HepG2 (cell line): ENCODE measurements around the gene ATP6V0A1. TPM values are rescaled to one million over a fixed set of nuclear protein-coding genes. Genes with fewer than 3 reads are reported as not detected.
A peak's percentile ranks its signal among the peaks of the same experiment; 100 is the strongest.

Experiments
- ATAD3A ChIP-seq: sonication (generic); formaldehyde crosslinking; IDR thresholded peaks from 2 replicates; pipeline ENCODE4 v1.4.0; 2020; ENCODE audit warnings: missing genetic modification reagents
- CBFB ChIP-seq: sonication (generic); formaldehyde crosslinking; IDR thresholded peaks from 2 replicates; pipeline ENCODE4 v1.4.0; 2020; ENCODE audit warnings: missing genetic modification reagents
- CHD4 ChIP-seq: fragments of 200-600 bp; sonication (generic); IDR thresholded peaks from 2 replicates; pipeline ENCODE4 v1.7.0; 2017; ENCODE audit warnings: mild to moderate bottlenecking, low read length, borderline replicate concordance
- ELF1 ChIP-seq: sonication (generic); formaldehyde crosslinking; IDR thresholded peaks from 2 replicates; pipeline ENCODE4 v1.4.0; 2020; ENCODE audit warnings: missing genetic modification reagents
- ETV5 ChIP-seq: IDR thresholded peaks from 2 replicates; pipeline ENCODE4 v1.6.1; 2018; ENCODE audit warnings: missing biosample characterization, missing genetic modification reagents, inconsistent platforms, borderline replicate concordance
- HES4 ChIP-seq: sonication (generic); formaldehyde crosslinking; IDR thresholded peaks from 2 replicates; pipeline ENCODE4 v1.9.0; 2021; ENCODE audit warnings: mild to moderate bottlenecking, missing genetic modification reagents, borderline replicate concordance
- NCOA5 ChIP-seq: sonication (generic); formaldehyde crosslinking; IDR thresholded peaks from 2 replicates; pipeline ENCODE4 v1.4.0; 2020; ENCODE audit warnings: missing genetic modification reagents
- NR2C2 ChIP-seq: sonication (generic); formaldehyde crosslinking; IDR thresholded peaks from 2 replicates; pipeline ENCODE4 v1.4.0; 2020; ENCODE audit warnings: missing genetic modification reagents, mild to moderate bottlenecking, moderate library complexity, borderline replicate concordance
- TEAD3 ChIP-seq: optimal IDR thresholded peaks from 2 replicates; pipeline ENCODE3; 2016; ENCODE audit warnings: borderline replicate concordance
- TOE1 ChIP-seq: sonication (generic); formaldehyde crosslinking; IDR thresholded peaks from 2 replicates; pipeline ENCODE4 v1.4.0; 2020; ENCODE audit warnings: mild to moderate bottlenecking, missing genetic modification reagents
- WIZ ChIP-seq: sonication (generic); formaldehyde crosslinking; IDR thresholded peaks from 2 replicates; pipeline ENCODE4 v1.5.1; 2020; ENCODE audit warnings: mild to moderate bottlenecking, missing genetic modification reagents
- XBP1 ChIP-seq: sonication (generic); formaldehyde crosslinking; IDR thresholded peaks from 2 replicates; pipeline ENCODE4 v1.5.0; 2020; ENCODE audit warnings: missing genetic modification reagents
- ZMYM4 ChIP-seq: sonication (generic); formaldehyde crosslinking; IDR thresholded peaks from 2 replicates; pipeline ENCODE4 v1.8.1; 2023; ENCODE audit warnings: mild to moderate bottlenecking, missing genetic modification reagents
- ZNF143 ChIP-seq: sonication (generic); formaldehyde crosslinking; IDR thresholded peaks from 2 replicates; pipeline ENCODE4 v1.4.0; 2020; ENCODE audit warnings: missing genetic modification reagents
- ZNF260 ChIP-seq: sonication (generic); formaldehyde crosslinking; IDR thresholded peaks from 2 replicates; pipeline ENCODE4 v1.4.0; 2020; ENCODE audit warnings: missing genetic modification reagents, low read depth, mild to moderate bottlenecking, borderline replicate concordance
- ZNF432 ChIP-seq: sonication (generic); formaldehyde crosslinking; IDR thresholded peaks from 2 replicates; pipeline ENCODE4 v1.5.0; 2020; ENCODE audit warnings: missing genetic modification reagents, mild to moderate bottlenecking, borderline replicate concordance
- ZNF460 ChIP-seq: sonication (generic); formaldehyde crosslinking; IDR thresholded peaks from 2 replicates; pipeline ENCODE4 v1.5.1; 2020; ENCODE audit warnings: missing genetic modification reagents, mild to moderate bottlenecking, borderline replicate concordance
- ZNF790 ChIP-seq: sonication (generic); formaldehyde crosslinking; IDR thresholded peaks from 2 replicates; pipeline ENCODE4 v1.8.0; 2022; ENCODE audit warnings: missing genetic modification reagents, mild to moderate bottlenecking, borderline replicate concordance
- ZZZ3 ChIP-seq: sonication (generic); formaldehyde crosslinking; IDR thresholded peaks from 2 replicates; pipeline ENCODE4 v1.4.0; 2020; ENCODE audit warnings: missing genetic modification reagents, mild to moderate bottlenecking, borderline replicate concordance
- polyA plus RNA-seq, 8 experiments: library from polyadenylated mRNA; depleted of rRNA in 3 of 8; stranded (reverse) in 7 of 8; unstranded in 1 of 8; fragments of >200 nt; fragmentation: Illumina TruSeq in 4 of 8; extraction: Trizol in 4 of 8; gene quantifications; 2 replicates each; pipeline versions ENCODE4 v1.2.1 to v1.2.3, GENCODE V29; 2011 to 2016; ENCODE audit warnings: low read depth in 4 of 8, missing spikeins in 1 of 8, mixed read lengths in 1 of 8; ENCODE audit not compliant: insufficient read depth in 1 of 8
- total RNA-seq, 5 experiments: library from RNA; depleted of rRNA; stranded (reverse); fragments of >200 nt; fragmentation: Illumina TruSeq; extraction: Trizol; gene quantifications; 2 replicates each; pipeline ENCODE4 v1.2.3, GENCODE V29; 2016; ENCODE audit warnings: low read depth in 1 of 5
- TF ChIP-seq, protein P1 (sequence below): sonication (generic); formaldehyde crosslinking; IDR thresholded peaks from 2 replicates; pipeline ENCODE4 v1.8.0; 2022; ENCODE audit warnings: mild to moderate bottlenecking, missing genetic modification reagents; ENCODE audit not compliant: insufficient replicate concordance
- TF ChIP-seq, protein P2 (sequence below): IDR thresholded peaks from 2 replicates; pipeline ENCODE4 v1.6.1; 2012; ENCODE audit warnings: inconsistent platforms
- TF ChIP-seq, protein P3 (sequence below): sonication (generic); formaldehyde crosslinking; IDR thresholded peaks from 2 replicates; pipeline ENCODE4 v1.4.0; 2020; ENCODE audit warnings: missing genetic modification reagents
- TF ChIP-seq, protein P4 (sequence below): sonication (generic); formaldehyde crosslinking; IDR thresholded peaks from 2 replicates; pipeline ENCODE4 v1.4.0; 2020; ENCODE audit warnings: missing genetic modification reagents
- TF ChIP-seq, protein P5 (sequence below): sonication (generic); formaldehyde crosslinking; IDR thresholded peaks from 2 replicates; pipeline ENCODE4 v1.4.0; 2020; ENCODE audit warnings: missing genetic modification reagents, borderline replicate concordance

The ATP6V0A1 gene
- total and polyA plus RNA-seq, 2 of the 13 experiments (the other 11 are each of a cell fraction or from before 2014, with no cell fraction given) = 27.9 to 54.1 TPM

DNA sequence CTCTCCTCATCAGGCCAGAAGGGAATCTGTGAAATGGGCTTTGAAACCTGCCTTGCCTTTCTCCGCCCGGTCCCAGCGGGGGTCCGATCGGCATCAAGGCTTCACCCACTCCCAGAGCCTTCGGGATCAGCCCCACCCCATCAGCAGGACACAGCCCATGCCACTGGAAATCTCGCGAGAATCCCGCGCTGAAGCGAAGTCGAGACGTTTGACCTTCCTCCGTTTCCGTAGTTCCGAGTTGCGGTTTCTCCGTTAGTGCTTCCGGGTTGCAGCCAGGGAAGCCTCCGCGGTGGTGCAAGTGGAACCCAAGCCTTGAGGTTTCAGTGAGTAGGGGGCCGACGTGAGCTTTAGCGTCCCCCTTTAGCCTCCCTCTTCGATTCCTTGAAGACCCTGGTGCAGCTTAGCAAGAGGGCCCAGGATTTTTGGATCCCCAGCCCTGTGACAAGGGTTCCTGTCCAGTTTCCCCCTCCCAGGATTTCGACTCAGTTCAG lies 103.3 kb downstream of the ATP6V0A1 start, which contains the start of gene COASY (continued):
- TF ChIP-seq, protein P1, sequence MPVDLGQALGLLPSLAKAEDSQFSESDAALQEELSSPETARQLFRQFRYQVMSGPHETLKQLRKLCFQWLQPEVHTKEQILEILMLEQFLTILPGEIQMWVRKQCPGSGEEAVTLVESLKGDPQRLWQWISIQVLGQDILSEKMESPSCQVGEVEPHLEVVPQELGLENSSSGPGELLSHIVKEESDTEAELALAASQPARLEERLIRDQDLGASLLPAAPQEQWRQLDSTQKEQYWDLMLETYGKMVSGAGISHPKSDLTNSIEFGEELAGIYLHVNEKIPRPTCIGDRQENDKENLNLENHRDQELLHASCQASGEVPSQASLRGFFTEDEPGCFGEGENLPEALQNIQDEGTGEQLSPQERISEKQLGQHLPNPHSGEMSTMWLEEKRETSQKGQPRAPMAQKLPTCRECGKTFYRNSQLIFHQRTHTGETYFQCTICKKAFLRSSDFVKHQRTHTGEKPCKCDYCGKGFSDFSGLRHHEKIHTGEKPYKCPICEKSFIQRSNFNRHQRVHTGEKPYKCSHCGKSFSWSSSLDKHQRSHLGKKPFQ = peak; percentile 82
- TF ChIP-seq CBFB (CRISPR knock-in tag) = peak; percentile 100
- TF ChIP-seq HES4 (CRISPR knock-in tag) = peak; percentile 35; the same call in 1 of the 2 replicates
- TF ChIP-seq ATAD3A (CRISPR knock-in tag) = no peak
- no peak for TF ChIP-seq TOE1 (CRISPR knock-in tag)
- peak; percentile 69; the same call in 1 of the 2 replicates for TF ChIP-seq ZNF143
- TF ChIP-seq ZNF260 (CRISPR knock-in tag) = no peak
- TF ChIP-seq, protein P2, sequence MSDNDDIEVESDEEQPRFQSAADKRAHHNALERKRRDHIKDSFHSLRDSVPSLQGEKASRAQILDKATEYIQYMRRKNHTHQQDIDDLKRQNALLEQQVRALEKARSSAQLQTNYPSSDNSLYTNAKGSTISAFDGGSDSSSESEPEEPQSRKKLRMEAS = peak; percentile 60; the same call in 1 of the 2 replicates
- TF ChIP-seq ZMYM4 (CRISPR knock-in tag) = peak; percentile 95
- TF ChIP-seq TEAD3 = peak; percentile 79
- TF ChIP-seq CHD4 = peak; percentile 3; the same call in 1 of the 2 replicates
- TF ChIP-seq, protein P3, sequence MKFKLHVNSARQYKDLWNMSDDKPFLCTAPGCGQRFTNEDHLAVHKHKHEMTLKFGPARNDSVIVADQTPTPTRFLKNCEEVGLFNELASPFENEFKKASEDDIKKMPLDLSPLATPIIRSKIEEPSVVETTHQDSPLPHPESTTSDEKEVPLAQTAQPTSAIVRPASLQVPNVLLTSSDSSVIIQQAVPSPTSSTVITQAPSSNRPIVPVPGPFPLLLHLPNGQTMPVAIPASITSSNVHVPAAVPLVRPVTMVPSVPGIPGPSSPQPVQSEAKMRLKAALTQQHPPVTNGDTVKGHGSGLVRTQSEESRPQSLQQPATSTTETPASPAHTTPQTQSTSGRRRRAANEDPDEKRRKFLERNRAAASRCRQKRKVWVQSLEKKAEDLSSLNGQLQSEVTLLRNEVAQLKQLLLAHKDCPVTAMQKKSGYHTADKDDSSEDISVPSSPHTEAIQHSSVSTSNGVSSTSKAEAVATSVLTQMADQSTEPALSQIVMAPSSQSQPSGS = peak; percentile 88; the same call in 1 of the 2 replicates
- TF ChIP-seq NCOA5 (CRISPR knock-in tag) = no peak
- TF ChIP-seq ZNF432 = no peak
- TF ChIP-seq WIZ (CRISPR knock-in tag) = 0 out of 2 replicates have a peak, but pooled peaks have one; percentile 11
- TF ChIP-seq ELF1 (CRISPR knock-in tag) = peak; percentile 99
- peak; percentile 79 for TF ChIP-seq ETV5 (CRISPR knock-in tag)
- TF ChIP-seq ZNF790 (CRISPR knock-in tag) = peak; percentile 93; the same call in 1 of the 2 replicates
- no peak for TF ChIP-seq XBP1
- TF ChIP-seq, protein P4, sequence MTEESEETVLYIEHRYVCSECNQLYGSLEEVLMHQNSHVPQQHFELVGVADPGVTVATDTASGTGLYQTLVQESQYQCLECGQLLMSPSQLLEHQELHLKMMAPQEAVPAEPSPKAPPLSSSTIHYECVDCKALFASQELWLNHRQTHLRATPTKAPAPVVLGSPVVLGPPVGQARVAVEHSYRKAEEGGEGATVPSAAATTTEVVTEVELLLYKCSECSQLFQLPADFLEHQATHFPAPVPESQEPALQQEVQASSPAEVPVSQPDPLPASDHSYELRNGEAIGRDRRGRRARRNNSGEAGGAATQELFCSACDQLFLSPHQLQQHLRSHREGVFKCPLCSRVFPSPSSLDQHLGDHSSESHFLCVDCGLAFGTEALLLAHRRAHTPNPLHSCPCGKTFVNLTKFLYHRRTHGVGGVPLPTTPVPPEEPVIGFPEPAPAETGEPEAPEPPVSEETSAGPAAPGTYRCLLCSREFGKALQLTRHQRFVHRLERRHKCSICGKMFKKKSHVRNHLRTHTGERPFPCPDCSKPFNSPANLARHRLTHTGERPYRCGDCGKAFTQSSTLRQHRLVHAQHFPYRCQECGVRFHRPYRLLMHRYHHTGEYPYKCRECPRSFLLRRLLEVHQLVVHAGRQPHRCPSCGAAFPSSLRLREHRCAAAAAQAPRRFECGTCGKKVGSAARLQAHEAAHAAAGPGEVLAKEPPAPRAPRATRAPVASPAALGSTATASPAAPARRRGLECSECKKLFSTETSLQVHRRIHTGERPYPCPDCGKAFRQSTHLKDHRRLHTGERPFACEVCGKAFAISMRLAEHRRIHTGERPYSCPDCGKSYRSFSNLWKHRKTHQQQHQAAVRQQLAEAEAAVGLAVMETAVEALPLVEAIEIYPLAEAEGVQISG = peak; percentile 95
- TF ChIP-seq, protein P5, sequence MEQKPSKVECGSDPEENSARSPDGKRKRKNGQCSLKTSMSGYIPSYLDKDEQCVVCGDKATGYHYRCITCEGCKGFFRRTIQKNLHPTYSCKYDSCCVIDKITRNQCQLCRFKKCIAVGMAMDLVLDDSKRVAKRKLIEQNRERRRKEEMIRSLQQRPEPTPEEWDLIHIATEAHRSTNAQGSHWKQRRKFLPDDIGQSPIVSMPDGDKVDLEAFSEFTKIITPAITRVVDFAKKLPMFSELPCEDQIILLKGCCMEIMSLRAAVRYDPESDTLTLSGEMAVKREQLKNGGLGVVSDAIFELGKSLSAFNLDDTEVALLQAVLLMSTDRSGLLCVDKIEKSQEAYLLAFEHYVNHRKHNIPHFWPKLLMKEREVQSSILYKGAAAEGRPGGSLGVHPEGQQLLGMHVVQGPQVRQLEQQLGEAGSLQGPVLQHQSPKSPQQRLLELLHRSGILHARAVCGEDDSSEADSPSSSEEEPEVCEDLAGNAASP (CRISPR knock-in tag) = peak; percentile 73; the same call in 1 of the 2 replicates
- peak; percentile 100 for TF ChIP-seq NR2C2 (CRISPR knock-in tag)
- peak; percentile 80; the same call in 1 of the 2 replicates for TF ChIP-seq ZZZ3 (CRISPR knock-in tag)
- no peak for TF ChIP-seq ZNF460 (CRISPR knock-in tag)
